K562 (cell line): Measurements from ENCODE around the gene MPZL1.

Experiments
- ARNT ChIP-seq, 2 experiments: fragments of 450-650 bp; IDR thresholded peaks; 2 replicates each; pipeline ENCODE4 v1.6.1; 2016; ENCODE audit warnings: mild to moderate bottlenecking in 1 of 2
- CBX8 ChIP-seq: fragments of 200-600 bp; sonication (generic); IDR thresholded peaks from 2 replicates; pipeline ENCODE4 v1.6.1; 2012; ENCODE audit warnings: borderline replicate concordance, mixed run types, low read depth, mild to moderate bottlenecking, moderate library complexity, mixed read lengths, low read length, control low read depth, inconsistent platforms; ENCODE audit not compliant: poor library complexity, severe bottlenecking; ENCODE audit errors: extremely low read depth
- CEBPB ChIP-seq: fragments of 450-650 bp; IDR thresholded peaks from 2 replicates; pipeline ENCODE4 v1.6.1; 2016; ENCODE audit warnings: missing genetic modification characterization, missing compliant biosample characterization
- PCBP2 ChIP-seq: fragments of 200-400 bp; formaldehyde crosslinking; IDR thresholded peaks from 2 replicates; pipeline ENCODE4 v1.6.1; 2018; ENCODE audit warnings: low read length, low read depth, mild to moderate bottlenecking, moderate library complexity; ENCODE audit not compliant: poor library complexity, severe bottlenecking
- SP2 ChIP-seq: IDR thresholded peaks from 2 replicates; pipeline ENCODE4 v1.6.1; 2011; ENCODE audit warnings: mild to moderate bottlenecking, low read depth, low read length, moderate library complexity; ENCODE audit not compliant: poor library complexity, severe bottlenecking; ENCODE audit errors: extremely low read depth
- SRSF7 ChIP-seq: fragments of 200-400 bp; formaldehyde crosslinking; optimal IDR thresholded peaks from 2 replicates; pipeline ENCODE3; 2017; ENCODE audit warnings: mild to moderate bottlenecking, low read depth, low read length
- TCF7L2 ChIP-seq: fragments of 150-350 bp; IDR thresholded peaks from 2 replicates; pipeline ENCODE4 v1.6.1; 2016; ENCODE audit warnings: low read depth, mild to moderate bottlenecking, low read length, moderate library complexity
- TEAD2 ChIP-seq: fragments of 450-650 bp; IDR thresholded peaks from 2 replicates; pipeline ENCODE4 v1.6.1; 2016; ENCODE audit warnings: missing genetic modification characterization, control low read depth, missing compliant biosample characterization
- ZNF431 ChIP-seq: sonication (generic); formaldehyde crosslinking; IDR thresholded peaks from 2 replicates; pipeline ENCODE4 v1.8.0; 2022; ENCODE audit warnings: mild to moderate bottlenecking, missing genetic modification reagents
- ZNF699 ChIP-seq: fragments of 250-450 bp; sonication (Bioruptor Pico); IDR thresholded peaks from 2 replicates; pipeline ENCODE4 v1.8.0; 2021; ENCODE audit warnings: mild to moderate bottlenecking, moderate library complexity; ENCODE audit not compliant: insufficient replicate concordance
- TF ChIP-seq, protein P1 (sequence below), 3 experiments: IDR thresholded peaks in 2 of 3; conservative IDR thresholded peaks in 1 of 3; 2 replicates each; pipeline ENCODE4 v1.5.1; 2011 to 2012; ENCODE audit warnings: low read length in 3 of 3, mild to moderate bottlenecking in 3 of 3, control low read depth in 2 of 3, improper control_type of control experiment in 1 of 3, inconsistent platforms in 1 of 3, low read depth in 1 of 3, mixed read lengths in 1 of 3, moderate library complexity in 1 of 3; ENCODE audit not compliant: insufficient read depth in 2 of 3
- TF ChIP-seq, protein P2 (sequence below): sonication (generic); formaldehyde crosslinking; IDR thresholded peaks from 2 replicates; pipeline ENCODE4 v1.9.0; 2022; ENCODE audit warnings: mild to moderate bottlenecking, missing genetic modification reagents
- TF ChIP-seq, protein P3 (sequence below): fragments of 250-450 bp; sonication (Bioruptor Pico); IDR thresholded peaks from 2 replicates; pipeline ENCODE4 v1.5.0; 2020; ENCODE audit warnings: mild to moderate bottlenecking, borderline replicate concordance

DNA sequence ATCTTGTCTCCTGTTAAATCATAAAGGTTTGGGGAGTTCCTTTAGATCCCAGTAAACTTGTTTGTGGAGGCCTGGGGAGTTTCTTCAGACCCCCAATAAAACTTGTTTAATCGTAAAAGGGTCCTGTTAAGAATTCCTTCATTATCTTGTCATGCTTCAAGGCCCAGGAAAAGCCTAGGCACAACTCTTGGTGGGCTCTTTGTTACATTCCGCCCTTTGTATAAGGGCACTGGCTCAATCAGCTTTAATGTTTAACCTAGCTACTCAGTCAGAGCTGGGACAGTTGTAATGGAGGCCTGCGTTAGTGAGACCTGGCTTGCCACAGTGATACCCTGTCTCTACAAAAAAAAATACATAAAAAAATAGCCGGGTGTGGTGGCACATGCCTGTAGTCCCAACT is 77.2 kb downstream of the MPZL1 start:
- TF ChIP-seq ARNT (IDR thresholded peaks at IDR 0.05) = no peak
- TF ChIP-seq CBX8 = no peak
- TF ChIP-seq, protein P1, sequence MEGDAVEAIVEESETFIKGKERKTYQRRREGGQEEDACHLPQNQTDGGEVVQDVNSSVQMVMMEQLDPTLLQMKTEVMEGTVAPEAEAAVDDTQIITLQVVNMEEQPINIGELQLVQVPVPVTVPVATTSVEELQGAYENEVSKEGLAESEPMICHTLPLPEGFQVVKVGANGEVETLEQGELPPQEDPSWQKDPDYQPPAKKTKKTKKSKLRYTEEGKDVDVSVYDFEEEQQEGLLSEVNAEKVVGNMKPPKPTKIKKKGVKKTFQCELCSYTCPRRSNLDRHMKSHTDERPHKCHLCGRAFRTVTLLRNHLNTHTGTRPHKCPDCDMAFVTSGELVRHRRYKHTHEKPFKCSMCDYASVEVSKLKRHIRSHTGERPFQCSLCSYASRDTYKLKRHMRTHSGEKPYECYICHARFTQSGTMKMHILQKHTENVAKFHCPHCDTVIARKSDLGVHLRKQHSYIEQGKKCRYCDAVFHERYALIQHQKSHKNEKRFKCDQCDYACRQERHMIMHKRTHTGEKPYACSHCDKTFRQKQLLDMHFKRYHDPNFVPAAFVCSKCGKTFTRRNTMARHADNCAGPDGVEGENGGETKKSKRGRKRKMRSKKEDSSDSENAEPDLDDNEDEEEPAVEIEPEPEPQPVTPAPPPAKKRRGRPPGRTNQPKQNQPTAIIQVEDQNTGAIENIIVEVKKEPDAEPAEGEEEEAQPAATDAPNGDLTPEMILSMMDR (IDR thresholded peaks at IDR 0.05 in 2 of 3, conservative IDR thresholded peaks at IDR 0.05 in 1 of 3; ENCODE audit: insufficient read depth in 2 of 3, low read depth in 1 of 3, low read length in 3 of 3) = no peak
- TF ChIP-seq, protein P2, sequence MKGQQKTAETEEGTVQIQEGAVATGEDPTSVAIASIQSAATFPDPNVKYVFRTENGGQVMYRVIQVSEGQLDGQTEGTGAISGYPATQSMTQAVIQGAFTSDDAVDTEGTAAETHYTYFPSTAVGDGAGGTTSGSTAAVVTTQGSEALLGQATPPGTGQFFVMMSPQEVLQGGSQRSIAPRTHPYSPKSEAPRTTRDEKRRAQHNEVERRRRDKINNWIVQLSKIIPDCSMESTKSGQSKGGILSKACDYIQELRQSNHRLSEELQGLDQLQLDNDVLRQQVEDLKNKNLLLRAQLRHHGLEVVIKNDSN (CRISPR knock-in tag) = no peak
- no peak for TF ChIP-seq SP2
- no peak for TF ChIP-seq CEBPB (tag)
- no peak for TF ChIP-seq SRSF7
- TF ChIP-seq ZNF431 (CRISPR knock-in tag) = no peak
- TF ChIP-seq, protein P3, sequence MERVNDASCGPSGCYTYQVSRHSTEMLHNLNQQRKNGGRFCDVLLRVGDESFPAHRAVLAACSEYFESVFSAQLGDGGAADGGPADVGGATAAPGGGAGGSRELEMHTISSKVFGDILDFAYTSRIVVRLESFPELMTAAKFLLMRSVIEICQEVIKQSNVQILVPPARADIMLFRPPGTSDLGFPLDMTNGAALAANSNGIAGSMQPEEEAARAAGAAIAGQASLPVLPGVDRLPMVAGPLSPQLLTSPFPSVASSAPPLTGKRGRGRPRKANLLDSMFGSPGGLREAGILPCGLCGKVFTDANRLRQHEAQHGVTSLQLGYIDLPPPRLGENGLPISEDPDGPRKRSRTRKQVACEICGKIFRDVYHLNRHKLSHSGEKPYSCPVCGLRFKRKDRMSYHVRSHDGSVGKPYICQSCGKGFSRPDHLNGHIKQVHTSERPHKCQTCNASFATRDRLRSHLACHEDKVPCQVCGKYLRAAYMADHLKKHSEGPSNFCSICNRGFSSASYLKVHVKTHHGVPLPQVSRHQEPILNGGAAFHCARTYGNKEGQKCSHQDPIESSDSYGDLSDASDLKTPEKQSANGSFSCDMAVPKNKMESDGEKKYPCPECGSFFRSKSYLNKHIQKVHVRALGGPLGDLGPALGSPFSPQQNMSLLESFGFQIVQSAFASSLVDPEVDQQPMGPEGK (CRISPR knock-in tag) = no peak
- no peak for TF ChIP-seq ZNF699
- TF ChIP-seq PCBP2 = no peak
- TF ChIP-seq TCF7L2 = no peak
- no peak for TF ChIP-seq TEAD2 (tag)
